ENCODE data around the gene ENHO.

DNA sequence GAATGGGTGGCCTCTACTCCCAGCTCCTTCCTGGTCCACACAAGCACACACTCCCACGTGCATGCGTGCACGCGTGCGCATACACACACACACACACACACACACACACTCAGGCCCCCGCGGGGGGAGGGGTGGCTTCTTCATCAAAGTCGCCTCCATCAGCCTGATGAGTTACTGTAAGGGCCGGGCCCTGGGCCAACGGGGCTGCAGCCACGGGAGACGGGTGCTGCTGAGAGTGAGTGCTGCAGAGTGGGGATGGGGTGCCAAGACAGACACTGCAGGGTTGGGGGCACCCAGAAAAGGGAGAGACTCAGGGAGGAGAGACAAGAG, 48.7 kb upstream of the ENHO start:
- TF ChIP-seq CTCF (IDR thresholded peaks at IDR 0.05) (no peak), EZH2phosphoT487 (IDR thresholded peaks at IDR 0.05) (no peak)
